ENCODE data around the gene TSPEAR.
A peak's percentile ranks its signal among the peaks of the same experiment; 100 is the strongest.

TSPEAR gene

GRCh38 chr21:44739316-44739715, 27.9 kb upstream of the TSPEAR start:
- DNase-seq = no peak

GRCh38 chr21:44738621-44739020, 27.2 kb upstream of the TSPEAR start:
- DNase-seq = no peak

- no peak for DNase-seq
These were observed 26.5 kb upstream of the TSPEAR start for GRCh38 chr21:44737706-44738354.

DNA sequence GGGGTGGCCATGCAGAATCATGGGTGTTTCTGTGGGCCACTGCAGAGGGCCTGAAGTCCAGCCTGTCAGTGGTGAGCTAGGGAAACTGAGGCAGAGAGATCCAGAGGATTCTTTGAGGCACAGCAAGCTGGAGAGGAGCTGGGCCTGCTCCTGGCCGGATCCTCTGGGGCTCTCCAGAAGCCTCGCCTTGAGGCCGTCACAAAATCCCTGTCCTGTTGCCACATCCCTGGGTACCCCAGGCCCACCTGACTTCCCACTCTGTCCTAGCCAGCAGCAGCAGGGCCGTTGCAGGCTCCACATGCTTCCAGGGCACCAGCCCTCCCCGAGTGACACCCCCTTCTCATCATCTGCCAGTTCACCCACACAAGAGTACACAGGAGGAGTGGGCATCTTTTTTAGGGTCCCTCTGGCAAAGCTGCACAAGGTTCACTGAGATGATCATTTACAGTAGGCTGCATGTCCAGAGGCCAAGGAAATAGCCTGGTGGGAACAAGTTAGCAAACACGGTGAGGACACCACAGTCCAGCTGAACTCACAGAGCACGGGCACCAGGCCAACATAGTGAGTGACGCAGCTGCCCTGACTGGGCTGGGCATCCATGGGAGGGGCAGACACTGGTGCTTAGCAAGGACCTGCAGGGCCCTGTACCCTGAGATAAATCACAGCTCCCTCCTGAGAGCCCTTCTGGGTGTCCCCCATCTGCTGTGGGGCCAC, 25.1 kb upstream of the TSPEAR start:
- DNase-seq = no peak

GRCh38 chr21:44735821-44736220, 24.4 kb upstream of the TSPEAR start:
- no peak for DNase-seq

DNA sequence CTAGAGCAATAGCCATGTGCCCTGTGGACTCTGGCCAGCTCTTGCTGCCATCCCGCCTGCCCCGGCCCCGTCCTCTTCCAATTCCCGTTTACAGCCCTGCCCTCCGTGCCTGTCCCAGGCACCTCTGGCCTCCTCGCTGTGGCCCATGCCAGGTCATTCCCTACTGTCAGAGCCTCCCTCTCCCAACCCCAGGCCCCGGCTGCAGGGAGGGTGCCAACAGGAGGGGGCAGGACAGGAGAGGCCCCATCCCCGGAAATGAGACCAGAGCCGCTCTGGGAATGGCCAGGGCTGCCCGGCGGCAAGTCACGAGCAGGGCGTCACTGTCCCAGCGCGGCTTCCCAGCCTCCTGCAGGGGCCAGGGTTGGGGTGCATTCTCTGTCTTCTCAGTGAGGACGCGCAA, 23.5 kb upstream of the TSPEAR start:
- DNase-seq = no peak

DNA sequence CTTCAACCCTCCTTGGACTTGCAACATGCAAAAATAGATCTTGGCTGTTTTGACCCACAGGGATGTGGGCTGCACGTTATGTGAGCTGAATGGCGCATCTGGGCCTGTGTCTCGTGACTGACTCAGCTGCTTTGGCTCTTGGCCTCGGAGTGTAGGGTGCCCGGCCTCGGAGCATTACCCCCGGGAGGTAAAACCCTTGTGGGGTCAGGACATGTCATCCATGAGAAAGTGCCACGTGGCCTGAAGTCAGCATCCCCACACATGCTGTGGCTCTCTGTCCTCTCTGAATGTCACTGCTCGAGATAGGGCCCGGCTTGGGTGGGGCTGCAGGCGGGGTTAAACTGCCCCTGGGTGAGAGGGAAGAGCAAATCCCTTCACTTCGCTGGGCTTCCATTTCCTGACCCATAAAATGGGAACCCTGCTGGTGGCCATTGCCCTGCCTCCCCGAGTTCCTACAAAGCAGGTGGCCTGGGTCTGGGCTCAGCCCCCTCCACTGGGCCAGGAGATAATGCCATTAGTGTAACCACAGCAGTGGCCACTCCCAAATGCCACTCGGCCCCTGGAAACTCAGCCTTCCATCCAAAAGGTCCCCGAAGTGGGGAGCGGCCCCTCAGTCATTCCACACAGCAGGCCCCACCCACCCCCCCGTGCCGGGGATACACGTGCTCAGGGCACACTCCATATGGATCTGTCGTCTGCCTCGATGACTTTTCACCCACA, 22.8 kb upstream of the TSPEAR start:
- no peak for DNase-seq

- DNase-seq = no peak
These were observed 21.6 kb upstream of the TSPEAR start for GRCh38 chr21:44732956-44733355.

DNA sequence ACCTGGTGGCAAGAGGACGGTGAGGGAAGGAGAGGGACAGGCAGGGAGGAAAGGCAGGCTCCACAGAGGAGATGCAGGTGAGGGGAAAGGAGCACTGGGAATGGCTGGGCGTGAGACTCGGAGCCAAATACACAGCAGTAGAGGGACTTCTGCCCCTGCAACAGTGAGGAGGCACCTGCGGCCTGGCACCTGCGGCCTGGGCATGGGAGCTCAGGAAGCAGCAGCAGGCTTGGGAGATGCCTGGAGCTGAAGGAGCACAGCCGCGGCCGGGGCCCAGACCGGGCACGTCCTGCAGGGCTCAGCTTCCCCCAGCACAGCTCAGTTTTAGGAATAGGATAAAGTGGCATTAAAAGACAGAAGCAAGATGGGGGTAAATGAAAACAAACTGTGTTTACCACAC, 20.9 kb upstream of the TSPEAR start:
- DNase-seq = no peak

DNA sequence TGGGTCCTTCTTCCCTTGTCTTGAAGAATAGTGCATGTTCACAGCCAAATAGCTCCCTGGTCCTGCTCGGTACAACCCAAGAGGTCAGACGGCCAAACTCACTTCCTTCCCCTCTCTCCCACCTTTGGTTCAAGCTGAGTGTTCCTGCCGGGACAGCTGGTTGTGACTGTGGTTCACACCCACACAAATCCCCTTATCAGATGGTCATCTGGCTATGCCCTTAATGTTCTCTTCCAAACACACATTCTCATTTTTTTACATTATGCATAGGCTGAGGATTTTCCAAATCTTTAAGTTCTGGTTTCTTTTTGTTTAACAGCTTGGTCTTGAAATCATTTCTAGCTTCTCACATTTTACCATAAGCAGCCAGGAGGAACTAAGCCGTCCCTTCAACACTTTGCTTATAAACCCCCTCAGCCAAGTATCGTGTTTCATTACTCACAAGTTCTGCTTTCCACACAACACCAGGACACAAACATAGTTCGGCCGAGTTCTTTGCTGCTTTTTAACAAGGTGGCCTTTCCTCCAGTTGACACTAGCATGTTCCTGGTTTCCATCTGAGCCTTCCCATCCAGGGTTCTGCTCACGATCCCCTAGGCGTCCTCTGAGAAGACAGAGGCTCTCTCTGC, 19.7 kb upstream of the TSPEAR start:
- peak; percentile 3 for DNase-seq

DNA sequence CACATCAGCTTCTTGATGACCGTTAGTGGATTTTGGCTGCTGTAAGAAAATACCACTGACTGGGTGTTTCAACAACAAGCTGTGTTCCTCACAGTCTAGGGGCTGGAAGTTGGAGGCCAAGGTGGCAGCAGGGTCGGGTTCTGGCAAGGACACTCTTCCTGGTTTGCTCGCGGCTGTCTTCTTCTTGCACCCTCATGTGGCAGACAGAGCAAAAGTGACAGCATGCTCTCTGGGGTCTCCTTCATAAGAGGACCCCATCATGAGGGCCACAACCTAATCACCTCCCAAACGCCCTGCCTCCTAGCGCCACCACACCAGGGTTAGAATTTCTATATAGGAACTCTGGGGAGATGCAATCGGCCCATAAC, 18.6 kb upstream of the TSPEAR start:
- DNase-seq = no peak

GRCh38 chr21:44729336-44730027, 18.1 kb upstream of the TSPEAR start:
- DNase-seq = no peak

GRCh38 chr21:44728716-44729115, 17.3 kb upstream of the TSPEAR start:
- DNase-seq = no peak

GRCh38 chr21:44727757-44728156, 16.4 kb upstream of the TSPEAR start:
- no peak for DNase-seq

DNA sequence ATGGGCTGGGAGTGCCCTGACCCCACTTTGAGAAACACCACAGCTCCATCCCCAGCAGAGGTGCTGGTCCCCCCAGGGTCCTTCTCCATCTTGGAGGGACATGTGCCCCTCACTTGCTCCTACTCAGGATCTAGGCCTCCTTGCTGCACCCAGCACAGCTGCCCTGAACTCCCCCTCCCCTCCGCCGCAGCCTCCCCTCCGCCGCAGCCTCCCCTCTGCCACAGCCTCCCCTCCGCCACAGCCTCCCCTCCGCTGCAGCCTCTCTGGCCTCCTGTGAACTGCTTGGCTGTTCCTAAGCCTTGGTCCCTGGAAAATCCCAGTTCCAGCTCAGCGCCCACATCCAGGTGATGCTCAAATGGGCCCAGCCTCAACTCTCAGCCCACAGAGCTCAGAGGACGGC, 15.9 kb upstream of the TSPEAR start:
- no peak for DNase-seq

GRCh38 chr21:44726826-44727225, 15.5 kb upstream of the TSPEAR start:
- no peak for DNase-seq

DNA sequence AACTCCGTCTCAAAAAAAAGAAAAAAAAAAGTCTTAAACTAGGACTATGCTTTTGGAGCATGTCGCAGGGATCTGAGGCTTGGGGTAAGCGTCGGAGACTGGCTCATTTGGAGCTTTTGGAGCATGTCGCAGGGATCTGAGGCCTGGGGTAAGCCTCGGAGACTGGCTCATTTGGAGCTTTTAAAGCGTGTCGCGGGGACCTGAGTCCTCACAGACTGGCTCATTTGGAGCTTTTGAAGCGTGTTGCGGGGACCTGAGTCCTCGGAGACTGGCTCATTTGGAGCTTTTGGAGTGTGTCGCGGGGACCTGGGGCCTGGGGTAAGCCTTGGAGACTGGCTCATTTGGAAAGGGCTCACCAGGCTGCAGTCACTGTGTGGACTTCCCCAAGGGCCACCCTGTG, 13.6 kb upstream of the TSPEAR start:
- DNase-seq = no peak

DNA sequence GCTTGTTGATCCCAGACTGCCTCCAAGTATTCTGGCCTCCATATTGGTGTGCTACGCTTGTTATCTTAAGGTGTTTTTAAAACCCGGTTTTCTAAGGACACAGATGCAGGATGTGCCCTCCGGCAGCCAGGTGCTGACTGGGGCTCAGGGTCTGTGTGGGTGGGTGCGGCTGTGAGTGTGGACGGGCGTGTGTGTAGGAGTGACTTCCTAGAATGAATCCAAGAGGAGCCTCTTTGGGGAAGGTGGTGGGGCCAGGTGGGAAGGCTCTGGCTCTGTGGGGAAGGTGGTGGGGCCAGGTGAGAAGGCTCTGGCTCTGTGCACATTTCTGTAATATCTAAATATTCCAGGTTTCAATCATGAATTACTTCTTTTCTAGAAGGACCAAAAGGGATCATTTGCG, 12.8 kb upstream of the TSPEAR start:
- no peak for DNase-seq

DNA sequence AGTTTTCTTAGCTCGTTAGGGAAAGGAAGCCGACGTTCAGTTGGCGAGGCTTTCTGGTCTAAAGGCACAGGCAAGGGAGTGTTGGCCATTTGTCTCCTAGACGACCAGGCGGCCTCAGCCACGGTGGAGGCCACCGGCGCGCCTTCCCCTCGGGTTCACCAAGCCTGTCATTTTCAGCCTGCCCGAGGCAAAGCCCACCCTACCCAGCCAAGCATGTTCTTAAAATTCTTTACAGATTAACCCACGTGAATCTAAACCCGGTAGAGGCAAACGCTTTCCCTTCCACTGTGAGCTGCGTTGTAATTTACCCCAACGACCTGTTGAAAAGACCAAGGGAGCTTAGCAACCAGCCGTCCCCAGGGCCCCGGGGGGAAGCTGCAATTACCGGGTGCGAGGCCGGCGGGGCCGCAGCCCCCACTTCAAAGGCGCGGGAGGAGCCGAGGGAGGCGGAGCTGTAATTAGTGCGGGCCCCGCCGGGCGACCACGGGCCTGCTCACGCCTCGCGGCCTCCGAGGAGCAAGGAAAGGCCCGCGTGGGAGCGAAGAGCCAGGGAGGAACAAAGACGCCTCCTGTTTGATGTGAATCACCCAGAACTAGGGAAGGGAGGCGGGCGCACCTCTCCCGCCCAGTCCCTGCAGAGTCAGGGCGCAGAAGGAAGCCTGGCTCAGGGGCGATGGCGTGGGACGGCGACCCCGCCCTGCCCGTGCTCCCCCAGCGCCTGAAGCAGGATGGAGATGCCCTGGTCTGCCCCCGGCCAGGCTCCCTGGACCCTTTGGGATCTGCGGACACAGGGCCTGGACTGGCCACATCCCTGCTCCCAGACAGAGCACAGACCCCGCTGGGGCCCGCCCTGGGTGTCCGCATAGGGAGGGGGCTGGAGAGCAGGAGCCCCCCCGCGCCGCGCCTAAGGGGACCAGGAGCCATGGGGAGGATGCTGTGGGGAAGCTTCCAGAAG, 12.1 kb upstream of the TSPEAR start:
- no peak for DNase-seq

DNA sequence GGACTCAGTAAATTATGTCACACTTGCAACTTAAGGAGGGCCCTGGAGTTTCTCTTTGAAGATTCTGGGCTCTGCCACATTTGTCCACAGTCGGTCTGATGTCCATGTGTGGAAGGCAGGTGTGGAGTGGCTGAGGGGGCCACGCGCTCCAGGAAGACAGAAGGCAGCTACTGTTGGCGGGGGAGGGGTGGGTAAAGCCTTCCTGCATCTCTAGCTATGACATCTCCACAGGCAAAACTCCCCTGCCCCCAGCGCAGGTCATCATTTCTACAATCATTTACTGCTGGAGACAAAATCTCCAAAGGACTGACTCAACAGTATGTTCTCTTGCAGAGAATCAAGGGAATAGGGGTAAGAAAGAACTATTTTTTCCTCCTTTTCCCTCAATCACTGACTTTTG, 11.4 kb upstream of the TSPEAR start:
- no peak for DNase-seq

DNA sequence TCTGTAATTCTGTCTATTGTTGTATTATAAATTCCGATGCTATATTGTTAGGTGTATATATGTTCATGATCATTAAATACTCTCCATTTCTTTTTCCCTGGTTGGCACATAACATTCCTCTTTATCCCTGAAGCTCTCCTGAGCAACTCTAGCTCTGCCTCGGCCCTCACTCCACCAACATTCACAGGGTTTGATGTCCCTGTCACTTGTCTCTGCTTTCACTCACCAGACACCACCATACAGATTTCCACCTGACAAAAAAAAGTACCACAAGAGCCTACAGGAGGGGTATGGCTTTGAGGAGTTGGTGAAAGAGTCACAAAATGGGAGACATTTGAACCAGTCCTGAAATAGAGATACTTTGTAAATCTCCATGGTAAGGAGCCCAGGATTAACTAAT, 8.8 kb upstream of the TSPEAR start:
- DNase-seq = no peak

GRCh38 chr21:44718571-44718970, 7.2 kb upstream of the TSPEAR start:
- DNase-seq = no peak
